GM18909 (cell line): Measurements from ENCODE around the gene ATXN7L1.

ENCODE experiments used
- ATAC-seq: cut with Tn5 transposase; IDR thresholded peaks from one replicate; pipeline ENCODE4 v1.9.1; 2021; ENCODE audit warnings: mild to moderate bottlenecking; ENCODE audit not compliant: unreplicated experiment, poor library complexity

Gene ATXN7L1

GRCh38 chr7:105759670-105760550 lies 116.5 kb downstream of the ATXN7L1 start:
- no peak for ATAC-seq

- ATAC-seq = no peak
These were observed 120.0 kb downstream of the ATXN7L1 start for GRCh38 chr7:105756367-105756766.

- no peak for ATAC-seq
These were observed 123.6 kb downstream of the ATXN7L1 start for GRCh38 chr7:105752671-105753275.

- no peak for ATAC-seq
These were observed 125.3 kb downstream of the ATXN7L1 start for GRCh38 chr7:105751054-105751453.

- no peak for ATAC-seq
These were observed 127.7 kb downstream of the ATXN7L1 start for GRCh38 chr7:105748701-105749100.

- ATAC-seq = no peak
These were observed 130.6 kb downstream of the ATXN7L1 start for GRCh38 chr7:105745681-105746330.

- no peak for ATAC-seq
These were observed 132.1 kb downstream of the ATXN7L1 start for GRCh38 chr7:105744258-105744657.

GRCh38 chr7:105743351-105744090 lies 132.9 kb downstream of the ATXN7L1 start:
- no peak for ATAC-seq

- no peak for ATAC-seq
These were observed 133.6 kb downstream of the ATXN7L1 start for GRCh38 chr7:105742787-105743186.

GRCh38 chr7:105741982-105742381 lies 134.4 kb downstream of the ATXN7L1 start:
- no peak for ATAC-seq

- no peak for ATAC-seq
These were observed 138.3 kb downstream of the ATXN7L1 start for GRCh38 chr7:105738133-105738532.

GRCh38 chr7:105734233-105734632 lies 142.2 kb downstream of the ATXN7L1 start:
- no peak for ATAC-seq

- ATAC-seq = no peak
These were observed 145.4 kb downstream of the ATXN7L1 start for GRCh38 chr7:105731042-105731441.

- no peak for ATAC-seq
These were observed 148.4 kb downstream of the ATXN7L1 start for GRCh38 chr7:105728028-105728427.

- ATAC-seq = no peak
These were observed 151.7 kb downstream of the ATXN7L1 start for GRCh38 chr7:105724688-105725087.

GRCh38 chr7:105723572-105723971 lies 152.8 kb downstream of the ATXN7L1 start:
- no peak for ATAC-seq

GRCh38 chr7:105721571-105722104 lies 154.8 kb downstream of the ATXN7L1 start:
- no peak for ATAC-seq

- ATAC-seq = no peak
These were observed 156.5 kb downstream of the ATXN7L1 start for GRCh38 chr7:105719919-105720318.

- no peak for ATAC-seq
These were observed 157.0 kb downstream of the ATXN7L1 start for GRCh38 chr7:105719395-105719794.

- ATAC-seq = no peak
These were observed 157.9 kb downstream of the ATXN7L1 start for GRCh38 chr7:105718511-105718925.
